C4-2B (cell line): Measurements from ENCODE around the gene KCNK1.

Source experiments
- H3K27ac ChIP-seq: fragments of 450-650 bp; 2 replicates; pipeline ENCODE4 v1.5.1; 2017
- ZFX ChIP-seq: fragments of 450-650 bp; IDR thresholded peaks from 2 replicates; pipeline ENCODE4 v1.6.1; 2017
- TF ChIP-seq, protein P1 (sequence below): fragments of 450-650 bp; conservative IDR thresholded peaks from 2 replicates; pipeline ENCODE4 v1.5.1; 2017; ENCODE audit warnings: mild to moderate bottlenecking

KCNK1 gene

DNA sequence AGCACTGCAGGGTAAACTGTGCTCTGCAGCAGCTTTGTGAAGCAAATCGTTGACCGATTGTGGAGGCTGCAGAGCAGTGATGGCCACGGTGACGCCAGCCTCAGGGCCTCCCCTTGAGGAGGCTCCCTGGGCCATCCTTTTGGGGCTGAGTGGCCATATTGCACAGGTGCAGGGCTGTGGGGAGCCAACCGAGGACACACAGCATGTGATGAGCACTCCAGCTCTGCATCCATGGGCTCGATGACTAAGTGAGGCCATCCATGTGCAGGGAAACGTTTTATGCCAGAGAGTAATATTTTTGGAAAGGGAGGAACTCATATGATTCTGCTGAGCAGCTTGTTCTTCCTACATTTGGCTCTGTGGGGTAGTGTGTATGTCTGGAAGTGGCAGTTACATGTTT, 24.6 kb downstream of the KCNK1 start:
- no peak overlapping the region for H3K27ac ChIP-seq
- no peak for TF ChIP-seq ZFX

DNA sequence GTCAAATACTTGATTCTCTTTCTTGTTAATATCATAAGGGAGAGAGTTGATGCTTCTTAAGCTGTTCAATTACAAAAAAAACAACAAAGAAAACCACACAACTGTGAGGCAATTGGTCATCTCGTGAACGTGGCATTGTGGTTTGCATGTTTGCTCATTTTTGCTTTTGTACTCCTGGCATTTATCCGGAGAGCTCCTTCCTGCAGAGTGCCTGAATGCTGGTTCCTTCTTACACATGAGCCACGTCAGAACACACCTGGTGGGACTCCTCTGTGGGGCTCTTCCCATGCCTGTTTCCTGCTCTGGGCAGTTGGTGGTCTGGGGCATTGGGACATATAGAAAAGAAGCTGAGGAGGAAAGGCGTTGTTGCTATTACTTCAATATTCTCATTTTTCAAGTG, 25.7 kb downstream of the KCNK1 start:
- TF ChIP-seq, protein P1, sequence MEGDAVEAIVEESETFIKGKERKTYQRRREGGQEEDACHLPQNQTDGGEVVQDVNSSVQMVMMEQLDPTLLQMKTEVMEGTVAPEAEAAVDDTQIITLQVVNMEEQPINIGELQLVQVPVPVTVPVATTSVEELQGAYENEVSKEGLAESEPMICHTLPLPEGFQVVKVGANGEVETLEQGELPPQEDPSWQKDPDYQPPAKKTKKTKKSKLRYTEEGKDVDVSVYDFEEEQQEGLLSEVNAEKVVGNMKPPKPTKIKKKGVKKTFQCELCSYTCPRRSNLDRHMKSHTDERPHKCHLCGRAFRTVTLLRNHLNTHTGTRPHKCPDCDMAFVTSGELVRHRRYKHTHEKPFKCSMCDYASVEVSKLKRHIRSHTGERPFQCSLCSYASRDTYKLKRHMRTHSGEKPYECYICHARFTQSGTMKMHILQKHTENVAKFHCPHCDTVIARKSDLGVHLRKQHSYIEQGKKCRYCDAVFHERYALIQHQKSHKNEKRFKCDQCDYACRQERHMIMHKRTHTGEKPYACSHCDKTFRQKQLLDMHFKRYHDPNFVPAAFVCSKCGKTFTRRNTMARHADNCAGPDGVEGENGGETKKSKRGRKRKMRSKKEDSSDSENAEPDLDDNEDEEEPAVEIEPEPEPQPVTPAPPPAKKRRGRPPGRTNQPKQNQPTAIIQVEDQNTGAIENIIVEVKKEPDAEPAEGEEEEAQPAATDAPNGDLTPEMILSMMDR = no peak
- TF ChIP-seq ZFX = no peak

DNA sequence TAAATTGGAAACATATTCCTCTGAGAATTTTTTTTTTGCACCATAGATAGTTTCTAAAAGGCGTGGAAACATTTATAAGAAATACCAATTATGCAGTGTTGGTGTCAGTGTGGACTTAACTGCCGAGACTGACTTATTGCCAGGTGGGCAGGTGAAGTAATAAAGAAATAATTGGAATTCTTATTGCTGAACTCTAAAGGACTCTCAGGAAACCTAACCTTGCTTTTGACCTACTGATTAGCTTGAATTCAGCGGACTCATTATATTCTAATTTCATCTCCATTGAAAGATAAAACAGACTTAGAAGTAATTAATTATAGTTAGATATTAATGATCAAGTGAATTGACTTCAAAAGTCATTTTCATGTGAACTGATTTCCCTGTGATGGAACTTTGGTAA, 26.3 kb downstream of the KCNK1 start:
- no peak overlapping the region for H3K27ac ChIP-seq
- TF ChIP-seq ZFX = no peak
- TF ChIP-seq, protein P1 = no peak

More for the DNA sequence above, 25.7 kb downstream of the KCNK1 start:
- H3K27ac ChIP-seq = no peak overlapping the region

DNA sequence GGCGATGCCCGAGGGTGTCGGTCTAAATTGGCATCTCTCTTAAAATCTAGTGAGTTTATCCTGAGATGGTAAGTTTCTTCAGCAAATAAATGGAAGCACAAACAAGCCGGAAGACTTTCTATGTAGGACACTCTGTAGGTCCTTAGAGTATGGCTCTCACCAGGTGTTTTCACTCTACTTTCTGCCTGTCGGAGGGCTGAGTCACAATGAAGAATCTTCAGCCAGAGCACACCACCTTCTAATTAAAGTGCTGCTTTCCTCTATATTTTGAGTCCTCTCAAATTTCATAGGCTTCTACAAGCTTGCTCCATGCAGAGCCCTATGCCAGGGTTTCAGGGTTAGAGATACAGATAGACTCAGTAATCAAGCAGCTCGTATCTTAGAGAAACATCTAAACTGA, 27.1 kb downstream of the KCNK1 start:
- H3K27ac ChIP-seq = no peak overlapping the region
- TF ChIP-seq ZFX = no peak
- TF ChIP-seq, protein P1 = no peak

DNA sequence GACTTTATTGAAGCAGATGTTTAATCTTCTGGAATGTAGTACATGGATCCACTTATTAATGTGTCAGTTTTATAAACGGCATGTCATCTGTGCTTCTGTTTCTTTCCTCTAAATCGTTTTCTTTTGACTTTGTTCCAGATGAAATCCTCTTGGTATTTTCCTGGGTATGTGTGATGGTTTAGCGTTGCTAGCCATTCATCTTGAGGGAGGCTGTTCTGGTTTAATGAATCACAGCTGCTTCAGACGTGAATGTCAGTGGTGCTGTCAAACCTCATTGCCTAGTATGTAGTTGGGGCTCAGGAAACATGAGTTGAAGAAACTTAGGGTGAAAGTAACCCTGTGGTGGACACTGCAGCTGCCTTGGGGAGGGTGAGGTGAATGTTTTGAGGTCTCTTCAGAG, 33.2 kb downstream of the KCNK1 start:
- TF ChIP-seq, protein P1 = no peak
- TF ChIP-seq ZFX = no peak
- no peak overlapping the region for H3K27ac ChIP-seq

DNA sequence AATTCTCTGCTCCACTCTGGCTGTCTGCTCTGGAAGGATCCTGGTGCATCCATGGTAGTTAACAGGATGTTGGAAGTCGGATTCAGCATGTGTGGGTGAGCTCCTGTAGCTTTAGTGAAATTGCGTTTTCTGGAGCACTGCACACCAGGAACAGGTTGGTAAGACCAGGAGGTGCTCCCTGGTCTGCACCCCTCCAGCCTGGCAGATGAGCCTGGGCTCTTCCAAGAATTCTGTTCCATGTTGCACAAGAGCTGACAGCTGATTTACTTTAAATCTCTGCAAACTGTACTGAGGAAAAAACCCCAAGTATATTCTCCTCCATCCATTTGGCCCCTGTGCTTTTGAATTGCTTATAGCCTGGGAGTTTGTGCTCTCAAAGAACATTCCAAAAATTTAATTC, 33.7 kb downstream of the KCNK1 start:
- no peak for TF ChIP-seq ZFX
- TF ChIP-seq, protein P1 = no peak
- no peak overlapping the region for H3K27ac ChIP-seq

DNA sequence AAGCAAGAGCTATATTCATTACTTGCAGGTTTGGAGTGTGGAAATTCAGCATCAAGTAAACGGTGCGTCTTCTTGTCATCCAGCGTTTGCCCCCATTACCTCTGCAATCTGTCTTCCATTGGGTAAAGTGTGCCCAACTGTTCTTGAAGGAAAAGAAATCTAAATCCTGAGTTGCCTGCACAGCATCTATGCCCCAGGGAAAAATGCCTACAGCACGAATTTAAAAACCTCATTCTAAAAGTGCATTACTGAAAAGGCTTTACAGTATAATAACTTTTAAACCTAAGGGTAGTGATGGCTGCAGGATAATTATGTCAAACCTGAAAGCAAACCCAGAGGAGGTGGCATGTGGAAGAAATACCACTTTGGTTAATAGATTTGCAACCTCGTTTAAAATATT, 37.2 kb downstream of the KCNK1 start:
- TF ChIP-seq, protein P1 = no peak
- no peak for TF ChIP-seq ZFX
- H3K27ac ChIP-seq = no peak overlapping the region

DNA sequence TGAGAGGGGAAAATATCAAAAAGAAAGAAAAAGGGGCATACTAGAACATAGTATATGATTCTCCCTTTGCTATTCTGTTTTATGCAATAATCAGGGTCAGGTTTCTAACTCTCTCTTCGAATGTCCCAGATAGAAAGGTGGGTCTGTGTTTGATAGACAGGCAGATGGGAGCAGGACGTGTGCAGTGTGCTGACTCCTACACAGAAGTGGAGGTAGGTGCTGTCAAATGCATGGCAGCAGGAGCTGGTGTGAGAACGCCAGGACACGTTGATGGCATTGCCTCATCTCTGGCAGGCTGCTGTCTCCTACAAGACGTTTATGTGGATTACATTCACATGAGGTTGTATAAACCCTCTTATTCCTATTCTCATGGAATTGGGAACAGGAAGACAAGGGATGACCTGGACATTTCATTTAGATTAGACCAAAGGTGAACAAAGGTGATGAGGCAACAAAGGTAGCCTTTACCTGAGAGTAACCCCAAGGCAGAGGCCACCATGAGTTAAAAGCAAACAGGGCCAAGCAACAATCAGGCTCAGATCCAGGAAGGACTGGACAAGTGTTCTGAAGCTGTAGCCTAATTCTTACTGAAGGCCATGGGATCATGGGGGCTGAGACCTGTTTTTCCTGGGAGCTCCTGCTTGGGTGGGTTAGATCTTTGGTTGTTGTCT, 37.8 kb downstream of the KCNK1 start:
- TF ChIP-seq, protein P1 = no peak
- TF ChIP-seq ZFX = no peak

More for the DNA sequence above, 37.8 kb downstream of the KCNK1 start:
- no peak overlapping the region for H3K27ac ChIP-seq
